ENCODE measurements around the gene ARHGAP44.

Gene ARHGAP44

GRCh38 chr17:12924614-12925013 lies 135.3 kb downstream of the ARHGAP44 start:
- Mint-ChIP-seq H3K27ac (no peak overlapping the region), H3K36me3 (ENCODE audit: insufficient read depth) (peaks cover 3% of the 10 kb centered on the region), H3K4me3 (no peak overlapping the region), H3K27me3 (peaks cover 14 to 21% of the 10 kb centered on the region in 2 donors), H3K9me3 (peaks cover 0 to 2% of the 10 kb centered on the region in 2 donors), H3K4me1 (ENCODE audit: low read depth in 2 of 2) (no peaks in the 10 kb centered on the region)
- ATAC-seq (replicated peaks) (no peak), DNase-seq (no peak)

DNA sequence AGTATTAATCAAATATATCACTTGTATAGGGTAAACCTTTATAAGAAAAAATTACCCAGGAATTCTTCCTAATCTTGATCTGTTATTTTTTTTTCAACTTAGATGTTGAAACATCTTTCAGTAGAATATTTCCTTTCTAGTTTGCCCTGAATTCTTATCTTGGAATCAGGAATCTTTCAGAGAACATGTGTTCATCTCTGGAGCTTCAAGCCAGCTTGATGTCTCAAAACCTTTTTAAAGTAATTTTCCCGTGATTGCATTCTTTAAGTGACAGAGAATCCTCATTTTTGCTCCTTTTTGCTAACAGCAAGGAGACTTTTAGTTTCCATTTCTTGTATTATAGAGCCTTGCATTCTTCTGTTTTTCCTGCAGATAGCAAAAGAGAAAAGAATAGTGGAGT lies 137.7 kb downstream of the ARHGAP44 start:
- H3K9me3 Mint-ChIP-seq, result peaks cover 0 to 2% of the 10 kb centered on the region in 2 donors
- peaks cover 14 to 29% of the 10 kb centered on the region in 2 donors for H3K27me3 Mint-ChIP-seq
- H3K4me1 Mint-ChIP-seq (ENCODE audit: low read depth in 2 of 2), result no peaks in the 10 kb centered on the region
- H3K27ac Mint-ChIP-seq, result no peak overlapping the region
- H3K4me3 Mint-ChIP-seq, result no peak overlapping the region
- H3K36me3 Mint-ChIP-seq (ENCODE audit: insufficient read depth), result peaks cover 3% of the 10 kb centered on the region
- DNase-seq (no peak), ATAC-seq (replicated peaks) (no peak)

- no peak for DNase-seq
Observed at GRCh38 chr17:12927541-12928425, 138.5 kb downstream of the ARHGAP44 start.

GRCh38 chr17:12928736-12929135 lies 139.4 kb downstream of the ARHGAP44 start:
- no peak overlapping the region for H3K4me3 Mint-ChIP-seq
- H3K9me3 Mint-ChIP-seq, result peaks cover 0 to 2% of the 10 kb centered on the region in 2 donors
- H3K27ac Mint-ChIP-seq, result no peak overlapping the region
- ATAC-seq (replicated peaks), result no peak
- DNase-seq, result no peak
- no peaks in the 10 kb centered on the region for H3K36me3 Mint-ChIP-seq (ENCODE audit: insufficient read depth)
- no peaks in the 10 kb centered on the region for H3K4me1 Mint-ChIP-seq (ENCODE audit: low read depth in 2 of 2)
- H3K27me3 Mint-ChIP-seq, result peaks cover 22 to 37% of the 10 kb centered on the region in 2 donors

More at GRCh38 chr17:12927541-12928425, 138.5 kb downstream of the ARHGAP44 start:
- no peak overlapping the region for H3K4me3 Mint-ChIP-seq
- no peaks in the 10 kb centered on the region for H3K4me1 Mint-ChIP-seq (ENCODE audit: low read depth in 2 of 2)
- peaks cover 0 to 2% of the 10 kb centered on the region in 2 donors for H3K9me3 Mint-ChIP-seq
- H3K27me3 Mint-ChIP-seq, result peaks cover 17 to 29% of the 10 kb centered on the region in 2 donors
- H3K27ac Mint-ChIP-seq, result no peak overlapping the region
- no peak for ATAC-seq (replicated peaks)
- peaks cover under 1% of the 10 kb centered on the region for H3K36me3 Mint-ChIP-seq (ENCODE audit: insufficient read depth)

DNA sequence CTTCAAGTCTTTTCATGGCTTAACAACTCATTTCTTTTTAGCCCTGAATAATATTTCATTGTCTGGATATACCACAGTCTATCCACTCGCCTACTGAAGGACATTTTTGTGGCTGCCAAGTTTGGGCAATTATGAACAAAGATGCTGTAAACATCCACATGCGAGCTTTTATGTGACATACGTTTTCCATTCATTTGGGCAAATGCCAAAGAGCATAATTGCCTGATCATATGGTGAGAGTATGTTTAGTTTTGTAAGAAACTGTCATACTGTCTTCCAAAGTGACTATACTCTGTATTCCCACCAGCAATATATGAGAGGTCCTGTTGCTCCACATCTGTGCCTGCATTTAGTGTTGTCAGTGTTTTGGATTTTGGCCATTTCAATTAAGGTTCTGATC lies 147.2 kb downstream of the ARHGAP44 start:
- no peak overlapping the region for H3K27ac Mint-ChIP-seq
- no peak for DNase-seq
- H3K9me3 Mint-ChIP-seq, result no peaks in the 10 kb centered on the region
- peaks cover 19 to 27% of the 10 kb centered on the region in 2 donors for H3K27me3 Mint-ChIP-seq
- no peaks in the 10 kb centered on the region for H3K4me1 Mint-ChIP-seq (ENCODE audit: low read depth in 2 of 2)
- ATAC-seq (replicated peaks), result no peak
- H3K36me3 Mint-ChIP-seq (ENCODE audit: insufficient read depth), result peaks cover 5% of the 10 kb centered on the region
- H3K4me3 Mint-ChIP-seq, result no peak overlapping the region

DNA sequence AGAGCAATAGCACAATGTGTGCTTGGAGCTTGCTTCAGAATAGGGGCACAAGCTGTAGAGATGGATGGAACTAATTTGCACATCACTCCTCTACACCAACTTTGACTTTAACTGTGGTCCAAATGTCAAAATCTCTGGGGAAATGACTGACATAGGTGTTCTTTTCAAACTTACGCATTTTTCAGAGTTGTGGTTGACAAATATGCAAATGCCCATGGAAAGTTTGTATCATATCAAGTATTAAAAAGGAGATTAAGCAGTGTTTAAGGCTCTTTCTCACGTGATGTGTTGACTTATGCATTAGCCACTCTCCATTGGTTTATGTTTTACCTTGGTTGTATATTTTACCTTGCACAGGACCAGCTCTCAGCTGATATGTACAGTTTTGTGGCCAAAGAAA lies 151.4 kb downstream of the ARHGAP44 start:
- no peak for ATAC-seq (replicated peaks)
- Mint-ChIP-seq H3K4me3 (no peak overlapping the region), H3K27me3 (peaks cover 10 to 21% of the 10 kb centered on the region in 2 donors)

DNA sequence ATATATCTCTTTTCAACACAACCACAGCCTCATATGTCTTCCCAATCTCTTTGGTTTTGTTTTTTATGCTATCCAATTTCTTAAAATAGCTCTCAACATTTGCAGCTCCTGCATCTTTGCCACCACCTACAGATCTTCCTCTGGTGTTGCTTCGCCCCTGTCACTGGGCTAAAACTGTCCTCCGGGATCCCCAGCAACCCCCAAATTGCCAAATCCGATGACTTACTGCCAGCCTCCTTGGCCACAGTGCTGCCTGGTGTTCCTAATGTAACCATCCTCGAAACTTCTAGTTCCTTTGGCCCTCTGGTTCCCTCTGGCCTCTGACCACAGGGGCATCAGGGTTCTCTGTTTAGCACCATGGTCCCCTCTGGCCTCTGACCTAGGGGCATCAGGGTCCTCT lies 157.7 kb downstream of the ARHGAP44 start:
- no peaks in the 10 kb centered on the region for H3K4me1 Mint-ChIP-seq (ENCODE audit: low read depth in 2 of 2)
- H3K36me3 Mint-ChIP-seq (ENCODE audit: insufficient read depth), result no peaks in the 10 kb centered on the region
- H3K27ac Mint-ChIP-seq, result no peak overlapping the region
- no peak for ATAC-seq (replicated peaks)
- DNase-seq, result no peak
- no peak overlapping the region for H3K4me3 Mint-ChIP-seq
- peaks cover 22 to 27% of the 10 kb centered on the region in 2 donors for H3K27me3 Mint-ChIP-seq
- H3K9me3 Mint-ChIP-seq, result no peaks in the 10 kb centered on the region

More for the DNA sequence above, 151.4 kb downstream of the ARHGAP44 start:
- Mint-ChIP-seq H3K27ac (no peak overlapping the region), H3K36me3 (ENCODE audit: insufficient read depth) (peaks cover 2% of the 10 kb centered on the region), H3K9me3 (no peaks in the 10 kb centered on the region), H3K4me1 (ENCODE audit: low read depth in 2 of 2) (no peaks in the 10 kb centered on the region)
- no peak for DNase-seq

GRCh38 chr17:12952012-12952411 lies 162.7 kb downstream of the ARHGAP44 start:
- H3K27ac Mint-ChIP-seq, result no peak overlapping the region
- DNase-seq (no peak), ATAC-seq (replicated peaks) (no peak)
- no peaks in the 10 kb centered on the region for H3K36me3 Mint-ChIP-seq (ENCODE audit: insufficient read depth)
- no peak overlapping the region for H3K4me3 Mint-ChIP-seq
- H3K4me1 Mint-ChIP-seq (ENCODE audit: low read depth in 2 of 2), result no peaks in the 10 kb centered on the region
- peaks cover 8 to 35% of the 10 kb centered on the region in 2 donors for H3K27me3 Mint-ChIP-seq
- H3K9me3 Mint-ChIP-seq, result no peaks in the 10 kb centered on the region

DNA sequence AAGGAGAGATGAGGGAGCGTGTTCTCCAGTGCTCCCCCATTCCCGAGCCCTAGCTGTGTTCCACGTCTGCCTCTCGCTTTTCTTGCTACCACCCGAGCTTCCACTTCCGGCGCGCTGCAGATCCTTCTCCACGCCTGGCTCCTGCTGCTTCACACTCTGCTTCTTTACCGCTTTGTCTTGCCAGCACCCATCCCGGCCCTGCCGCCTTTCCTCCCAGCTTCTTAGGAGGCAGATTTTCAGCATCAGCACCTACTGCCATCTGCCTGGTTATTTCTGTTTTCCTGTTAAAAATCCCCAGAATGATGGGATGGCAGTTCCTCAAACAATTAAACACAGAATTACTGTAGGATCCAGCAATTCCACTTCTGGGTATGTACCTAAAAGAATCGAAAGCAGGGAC lies 163.9 kb downstream of the ARHGAP44 start:
- peaks cover 0 to 30% of the 10 kb centered on the region in 2 donors for H3K27me3 Mint-ChIP-seq
- DNase-seq, result no peak

GRCh38 chr17:12955521-12955920 lies 166.2 kb downstream of the ARHGAP44 start:
- H3K4me3 Mint-ChIP-seq, result no peak overlapping the region

More for the DNA sequence above, 163.9 kb downstream of the ARHGAP44 start:
- Mint-ChIP-seq H3K9me3 (peaks cover 0 to 2% of the 10 kb centered on the region in 2 donors), H3K4me3 (no peak overlapping the region), H3K4me1 (ENCODE audit: low read depth in 2 of 2) (no peaks in the 10 kb centered on the region), H3K36me3 (ENCODE audit: insufficient read depth) (no peaks in the 10 kb centered on the region), H3K27ac (no peak overlapping the region)
- ATAC-seq (replicated peaks), result no peak

DNA sequence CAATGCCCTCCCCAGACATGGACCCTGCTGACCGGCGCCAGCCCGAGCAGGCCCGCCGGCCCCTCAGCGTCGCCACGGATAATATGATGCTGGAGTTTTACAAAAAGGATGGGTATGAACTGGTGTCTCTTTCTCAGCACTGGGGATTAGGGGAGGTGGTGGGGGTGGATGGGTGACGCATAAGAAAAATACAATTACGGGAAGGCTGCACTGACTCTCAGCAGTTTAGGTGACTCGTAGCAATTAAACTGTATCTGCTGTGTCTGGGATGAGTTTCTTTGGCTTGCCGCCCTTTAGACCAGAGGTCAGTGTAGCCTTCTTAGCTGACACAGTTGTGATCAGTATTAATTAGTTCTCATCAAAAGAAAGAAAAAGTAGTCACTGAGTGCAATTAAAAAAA lies 169.5 kb downstream of the ARHGAP44 start:
- Mint-ChIP-seq H3K36me3 (ENCODE audit: insufficient read depth) (no peaks in the 10 kb centered on the region), H3K4me3 (no peak overlapping the region), H3K9me3 (peaks cover 0 to 2% of the 10 kb centered on the region in 2 donors), H3K27ac (no peak overlapping the region), H3K4me1 (ENCODE audit: low read depth in 2 of 2) (no peaks in the 10 kb centered on the region), H3K27me3 (peaks cover 6 to 14% of the 10 kb centered on the region in 2 donors)
- ATAC-seq (replicated peaks), result no peak
- DNase-seq, result no peak

More at GRCh38 chr17:12955521-12955920, 166.2 kb downstream of the ARHGAP44 start:
- Mint-ChIP-seq H3K36me3 (ENCODE audit: insufficient read depth) (no peaks in the 10 kb centered on the region), H3K9me3 (peaks cover 0 to 2% of the 10 kb centered on the region in 2 donors), H3K27ac (no peak overlapping the region), H3K27me3 (peaks cover 6 to 21% of the 10 kb centered on the region in 2 donors), H3K4me1 (ENCODE audit: low read depth in 2 of 2) (no peaks in the 10 kb centered on the region)
- ATAC-seq (replicated peaks) (no peak), DNase-seq (no peak)

DNA sequence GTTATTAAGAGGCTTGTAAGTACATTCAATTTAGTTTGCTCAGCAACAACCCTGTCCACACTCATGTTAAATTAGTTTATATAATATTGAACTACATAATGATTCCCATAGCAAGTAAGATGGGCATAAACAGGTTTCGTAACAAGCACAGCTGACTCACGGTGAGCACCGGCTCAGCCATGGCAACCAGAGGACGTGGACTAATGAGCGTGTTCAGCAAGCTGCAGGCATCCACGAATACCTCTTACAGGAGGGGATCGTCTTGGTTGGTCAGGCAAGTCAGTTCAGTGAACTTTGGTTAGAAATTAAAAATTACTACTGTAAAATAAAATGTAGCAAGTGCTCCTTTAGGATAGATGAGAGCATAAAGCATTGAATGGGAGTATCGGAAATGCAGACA lies 170.1 kb downstream of the ARHGAP44 start:
- peaks cover 0 to 2% of the 10 kb centered on the region in 2 donors for H3K9me3 Mint-ChIP-seq
- H3K36me3 Mint-ChIP-seq (ENCODE audit: insufficient read depth), result no peaks in the 10 kb centered on the region
- no peak overlapping the region for H3K4me3 Mint-ChIP-seq
- no peaks in the 10 kb centered on the region for H3K4me1 Mint-ChIP-seq (ENCODE audit: low read depth in 2 of 2)
- peaks cover 6 to 10% of the 10 kb centered on the region in 2 donors for H3K27me3 Mint-ChIP-seq
- no peak for ATAC-seq (replicated peaks)
- no peak for DNase-seq
- no peak overlapping the region for H3K27ac Mint-ChIP-seq

GRCh38 chr17:12961655-12962054 lies 172.4 kb downstream of the ARHGAP44 start:
- ATAC-seq (replicated peaks) (no peak), DNase-seq (no peak)
- Mint-ChIP-seq H3K4me3 (no peak overlapping the region), H3K4me1 (ENCODE audit: low read depth in 2 of 2) (no peaks in the 10 kb centered on the region), H3K36me3 (ENCODE audit: insufficient read depth) (peaks cover 3% of the 10 kb centered on the region), H3K27me3 (peaks cover 0 to 6% of the 10 kb centered on the region in 2 donors), H3K27ac (no peak overlapping the region), H3K9me3 (peaks cover 0 to 2% of the 10 kb centered on the region in 2 donors)

DNA sequence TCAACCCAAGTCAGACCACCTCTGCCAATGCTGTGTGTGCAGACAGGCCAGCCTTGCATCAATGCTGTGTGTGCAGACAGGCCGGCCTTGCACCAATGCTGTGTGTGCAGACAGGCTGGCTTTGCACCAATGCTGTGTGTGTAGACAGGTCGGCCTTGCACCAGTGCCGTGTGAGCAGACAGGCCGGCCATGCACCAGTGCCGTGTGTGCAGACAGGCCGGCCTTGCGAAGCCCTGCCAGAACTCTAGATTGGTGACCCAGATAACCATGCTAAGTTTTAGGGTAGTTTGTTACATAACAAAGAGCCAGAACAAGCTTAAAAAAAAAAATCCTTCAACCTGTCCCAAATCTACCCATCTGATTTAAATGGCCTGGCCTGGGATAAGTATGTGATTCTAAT lies 174.2 kb downstream of the ARHGAP44 start:
- Mint-ChIP-seq H3K27ac (no peak overlapping the region), H3K4me3 (no peak overlapping the region), H3K36me3 (ENCODE audit: insufficient read depth) (peaks cover 3% of the 10 kb centered on the region), H3K9me3 (no peaks in the 10 kb centered on the region), H3K27me3 (peaks cover 16 to 21% of the 10 kb centered on the region in 2 donors), H3K4me1 (ENCODE audit: low read depth in 2 of 2) (no peaks in the 10 kb centered on the region)
- DNase-seq (no peak), ATAC-seq (replicated peaks) (no peak)
